K562 (cell line): ENCODE data around the gene NOS1. TPM values are rescaled to one million over a fixed set of nuclear protein-coding genes. Genes with fewer than 3 reads are reported as not detected.

ENCODE experiments used
- ATAC-seq: fragments of 200-7000 bp; cut with Tn5 transposase; 3 replicates; pipeline ENCODE4 v1.9.1; 2020; ENCODE audit warnings: moderate library complexity
- BruUV-seq: library from RNA; stranded (reverse); fragments of 400-500 nt; replicated peaks from 2 replicates; lab custom pipeline; 2021; lab: Mats Ljungman, UMichigan
- CTCF ChIA-PET: fragments of 300-600 bp; formaldehyde crosslinking; extraction: SDS; loops from one replicate; lab custom pipeline; 2021; ENCODE audit warnings: low intra/inter-chr PET ratio; lab: Yijun Ruan, JAX
- POLR2A ChIA-PET: fragments of 300-600, 350-650 bp; sonication (Branson Sonifier 250); formaldehyde crosslinking; extraction: SDS; loops from one replicate; lab custom pipeline; 2021; ENCODE audit warnings: antibody characterized with exemption, inconsistent platforms; lab: Yijun Ruan, JAX
- DNase-seq, 4 experiments: peaks; one replicate each; pipeline versions ENCODE4 v3.0.0 to v3.0.0-alpha.2; 2011 to 2018; ENCODE audit warnings: low spot score in 3 of 4, mixed read lengths in 3 of 4; ENCODE audit errors: extremely low read depth in 1 of 4
- FAIRE-seq: peaks from 2 replicates; lab custom pipeline; 2011; peaks lifted over from hg19 to GRCh38; lab: Jason Lieb, UNC
- H2AFZ ChIP-seq: 2 replicates; pipeline ENCODE4 v1.6.0; 2011; ENCODE audit warnings: low read depth, low read length, control low read depth, inconsistent platforms
- H3K27ac ChIP-seq: fragments of 200-600 bp; 3 replicates; pipeline ENCODE4 v1.8.0; 2011; ENCODE audit warnings: low read depth, mild to moderate bottlenecking, control low read depth, inconsistent platforms, low read length, moderate library complexity, mixed read lengths; ENCODE audit errors: extremely low read depth
- H3K27me3 ChIP-seq, 2 experiments: fragments of 300-600 bp in 1 of 2; 2 replicates in 1 of 2; 3 replicates in 1 of 2; pipeline versions ENCODE4 v1.6.0 to v1.8.0; 2011; ENCODE audit warnings: inconsistent platforms in 2 of 2, low read length in 2 of 2, mild to moderate bottlenecking in 1 of 2, mixed read lengths in 1 of 2, moderate library complexity in 1 of 2; ENCODE audit not compliant: control insufficient read depth in 2 of 2, insufficient read depth in 2 of 2
- H3K36me3 ChIP-seq: fragments of 300-600 bp; 3 replicates; pipeline ENCODE4 v1.8.0; 2011; ENCODE audit warnings: mild to moderate bottlenecking, low read length, inconsistent platforms; ENCODE audit not compliant: control insufficient read depth, insufficient read depth
- H3K4me1 ChIP-seq, 2 experiments: fragments of 200-600 bp in 1 of 2; replicated peaks in 1 of 2; 2 replicates in 1 of 2; 3 replicates in 1 of 2; pipeline versions ENCODE4 v1.5.1 to v1.8.0; 2011; ENCODE audit warnings: inconsistent platforms in 2 of 2, low read length in 2 of 2, mild to moderate bottlenecking in 1 of 2, mixed read lengths in 1 of 2, moderate library complexity in 1 of 2; ENCODE audit not compliant: control insufficient read depth in 2 of 2, insufficient read depth in 2 of 2
- H3K4me2 ChIP-seq: 2 replicates; pipeline ENCODE4 v1.6.1; 2011; ENCODE audit warnings: low read length, control low read depth, inconsistent platforms, mixed read lengths; ENCODE audit not compliant: insufficient read depth
- H3K4me3 ChIP-seq: fragments of 200-600 bp; sonication (generic), shearing (Covaris generic); 2 replicates; pipeline ENCODE4 v1.5.1; 2016; ENCODE audit warnings: control low read depth, inconsistent platforms
- H3K79me2 ChIP-seq: fragments of 200-600 bp; 3 replicates; pipeline ENCODE4 v1.8.0; 2011; ENCODE audit warnings: low read length, inconsistent platforms; ENCODE audit not compliant: control insufficient read depth, insufficient read depth
- H3K9ac ChIP-seq, 2 experiments: 2 replicates each; pipeline versions ENCODE4 v1.6.0 to v1.6.1; 2011; ENCODE audit warnings: low read depth in 2 of 2, low read length in 2 of 2, control low read depth in 1 of 2, inconsistent platforms in 1 of 2, mild to moderate bottlenecking in 1 of 2, mixed read lengths in 1 of 2; ENCODE audit not compliant: insufficient read depth in 1 of 2
- H3K9me1 ChIP-seq: one replicate; pipeline ENCODE4 v1.6.0; 2011; ENCODE audit warnings: inconsistent platforms, mild to moderate bottlenecking, low read length, moderate library complexity; ENCODE audit not compliant: control insufficient read depth, insufficient read depth
- H3K9me3 ChIP-seq: replicated peaks from 2 replicates; pipeline ENCODE4 v1.5.1; 2011; ENCODE audit warnings: low read depth, low read length, inconsistent platforms; ENCODE audit not compliant: control insufficient read depth, insufficient read depth
- H4K20me1 ChIP-seq: replicated peaks from 2 replicates; pipeline ENCODE4 v1.6.1; 2011; ENCODE audit warnings: low read length, inconsistent platforms, mixed read lengths; ENCODE audit not compliant: control insufficient read depth, insufficient read depth
- CXXC5 ChIP-seq: fragments of 250-450 bp; sonication (Bioruptor Pico); IDR thresholded peaks from 2 replicates; pipeline ENCODE4 v1.8.0; 2022; ENCODE audit warnings: inconsistent platforms, mild to moderate bottlenecking, moderate library complexity
- MBD2 ChIP-seq: sonication (generic); IDR thresholded peaks from 2 replicates; pipeline ENCODE4 v1.6.1; 2016; ENCODE audit warnings: low read depth, borderline replicate concordance
- NR2F6 ChIP-seq: fragments of 450-650 bp; formaldehyde crosslinking; IDR thresholded peaks from 2 replicates; pipeline ENCODE4 v1.4.0; 2020; ENCODE audit warnings: mild to moderate bottlenecking
- PHB ChIP-seq: fragments of 250-450 bp; sonication (Bioruptor Pico); IDR thresholded peaks from 2 replicates; pipeline ENCODE4 v1.5.0; 2021
- POLR3G ChIP-seq: IDR thresholded peaks from 2 replicates; pipeline ENCODE4 v1.6.1; 2011; ENCODE audit not compliant: insufficient read length, insufficient replicate concordance; ENCODE audit errors: extremely low read depth
- RBM34 ChIP-seq: fragments of 200-400 bp; formaldehyde crosslinking; IDR thresholded peaks from 2 replicates; pipeline ENCODE4 v1.6.1; 2018; ENCODE audit warnings: low read length, borderline replicate concordance; ENCODE audit not compliant: insufficient read depth
- SAP30 ChIP-seq: fragments of 200-600 bp; sonication (generic); IDR thresholded peaks from 2 replicates; pipeline ENCODE4 v1.6.1; 2012; ENCODE audit warnings: borderline replicate concordance, low read depth, mild to moderate bottlenecking, moderate library complexity, low read length, control low read depth, inconsistent platforms; ENCODE audit not compliant: insufficient read depth, poor library complexity, severe bottlenecking
- SMAD2 ChIP-seq: fragments of 150-350 bp; IDR thresholded peaks from 2 replicates; pipeline ENCODE4 v1.6.1; 2014; ENCODE audit warnings: low read depth, mild to moderate bottlenecking, low read length
- SPI1 ChIP-seq: IDR thresholded peaks from 2 replicates; pipeline ENCODE4 v1.6.1; 2011; ENCODE audit warnings: low read depth, low read length, control low read depth, borderline replicate concordance
- WGBS: fragments of 100-300 bp; shearing (Covaris generic); methylation state at CpG from one replicate; pipeline ENCODE4 v1.1.6; 2016; ENCODE audit warnings: low coverage, mixed read lengths; ENCODE audit not compliant: insufficient coverage; ENCODE audit errors: missing lambda C conversion rate; 5-methylcytosine and 5-hydroxymethylcytosine counted together
- in situ Hi-C: fragments of 300-500 bp; cut with MboI; formaldehyde crosslinking; loops from 4 replicates; pipeline ENCODE4 v1.15.0; 2018; ENCODE audit warnings: inconsistent platforms, mixed read lengths
- intact Hi-C: fragments of 100-400 bp; cut with micrococcal nuclease; formaldehyde crosslinking; loops from 2 replicates; pipeline ENCODE4 v1.14.2; 2022
- polyA plus RNA-seq, 8 experiments: library from polyadenylated mRNA; depleted of rRNA in 4 of 8; stranded (reverse) in 5 of 8; unstranded in 3 of 8; fragments of >200 nt; fragmentation: Nextera tagmentation in 2 of 8; fragmentation: Illumina TruSeq in 1 of 8; extraction: Ambion mirVana in 2 of 8; extraction: Trizol in 1 of 8; gene quantifications; 2 replicates each; pipeline versions ENCODE4 v1.2.1 to v1.2.3, GENCODE V29; 2011 to 2014; ENCODE audit warnings: inconsistent platforms in 1 of 8, missing spikeins in 1 of 8
- total RNA-seq, 7 experiments: library from RNA; depleted of rRNA in 6 of 7; stranded (reverse); fragments of >200 nt in 6 of 7; fragmentation: Illumina TruSeq in 2 of 7; extraction: Trizol in 2 of 7; gene quantifications; 2 replicates each; pipeline versions ENCODE4 v1.2.1 to v1.2.3, GENCODE V29; 2011 to 2021; ENCODE audit warnings: low replicate concordance in 1 of 7
- TF ChIP-seq, protein P1 (sequence below): fragments of 450-650 bp; formaldehyde crosslinking; IDR thresholded peaks from 2 replicates; pipeline ENCODE4 v1.4.0; 2022; ENCODE audit warnings: missing genetic modification characterization
- TF ChIP-seq, protein P2 (sequence below), 3 experiments: IDR thresholded peaks in 2 of 3; conservative IDR thresholded peaks in 1 of 3; 2 replicates each; pipeline ENCODE4 v1.5.1; 2011 to 2012; ENCODE audit warnings: low read length in 3 of 3, mild to moderate bottlenecking in 3 of 3, control low read depth in 2 of 3, improper control_type of control experiment in 1 of 3, inconsistent platforms in 1 of 3, low read depth in 1 of 3, mixed read lengths in 1 of 3, moderate library complexity in 1 of 3; ENCODE audit not compliant: insufficient read depth in 2 of 3
- TF ChIP-seq, protein P3 (sequence below): fragments of 450-650 bp; formaldehyde crosslinking; IDR thresholded peaks from 2 replicates; pipeline ENCODE4 v1.4.0; 2022; ENCODE audit warnings: mild to moderate bottlenecking, moderate library complexity

The NOS1 gene
- total and polyA plus RNA-seq, 9 of the 15 experiments (the other 6 are each of a cell fraction or from before 2014, with no cell fraction given) = not detected

DNA sequence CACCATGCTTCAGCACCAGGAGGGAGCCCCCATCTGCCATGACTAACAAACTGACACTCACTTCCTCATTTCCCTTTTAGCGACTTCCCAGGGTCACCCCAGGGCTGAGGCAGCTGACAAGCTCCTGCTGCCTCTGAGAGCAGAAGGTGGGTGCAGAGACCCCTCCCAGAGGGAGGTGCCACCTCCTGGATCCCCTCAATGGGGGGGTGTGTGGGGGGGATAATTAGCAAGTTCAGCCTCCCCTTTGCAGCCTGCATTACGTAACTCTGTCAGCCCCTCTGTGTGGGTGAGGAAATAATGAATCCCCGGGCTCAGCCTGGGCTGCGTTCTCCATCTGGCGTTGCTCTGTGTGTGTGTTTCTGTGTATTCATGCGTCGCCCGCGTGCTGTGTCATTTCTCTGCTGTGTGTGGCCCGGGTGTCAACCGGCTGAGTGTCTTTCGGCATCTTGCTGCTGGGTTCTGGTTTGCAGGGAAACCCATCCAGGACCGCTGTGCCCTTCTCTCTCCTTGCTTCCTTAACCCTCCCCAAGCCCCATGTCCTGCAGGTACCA, 28.0 kb downstream of the NOS1 start:
- Histone ChIP-seq H3K9me3 (no peaks in the 10 kb centered on the region), H3K4me1 (no peaks in the 10 kb centered on the region), H3K9me1 (no peaks in the 10 kb centered on the region), H3K79me2 (no peaks in the 10 kb centered on the region), H3K4me2 (no peak overlapping the region), H3K9ac (no peak overlapping the region), H3K27me3 (peaks cover 19 to 53% of the 10 kb centered on the region in 2 experiments), H3K36me3 (no peaks in the 10 kb centered on the region), H3K4me3 (no peak overlapping the region), H3K27ac (no peak overlapping the region), H4K20me1 (no peaks in the 10 kb centered on the region), H2AFZ (no peak overlapping the region)
- DNase-seq (no peak), FAIRE-seq (no peak), ATAC-seq (no peak; the same call in 2 of the 3 replicates)
- ChIA-PET POLR2A (no interaction called here), CTCF (no interaction called here)
- 0% methylated on average over 13 of the region's 13 CpGs for WGBS
- BruUV-seq = no TSS peak
- TF ChIP-seq RBM34 (no peak), SPI1 (peak; percentile 93), MBD2 (no peak)
- TF ChIP-seq, protein P1, sequence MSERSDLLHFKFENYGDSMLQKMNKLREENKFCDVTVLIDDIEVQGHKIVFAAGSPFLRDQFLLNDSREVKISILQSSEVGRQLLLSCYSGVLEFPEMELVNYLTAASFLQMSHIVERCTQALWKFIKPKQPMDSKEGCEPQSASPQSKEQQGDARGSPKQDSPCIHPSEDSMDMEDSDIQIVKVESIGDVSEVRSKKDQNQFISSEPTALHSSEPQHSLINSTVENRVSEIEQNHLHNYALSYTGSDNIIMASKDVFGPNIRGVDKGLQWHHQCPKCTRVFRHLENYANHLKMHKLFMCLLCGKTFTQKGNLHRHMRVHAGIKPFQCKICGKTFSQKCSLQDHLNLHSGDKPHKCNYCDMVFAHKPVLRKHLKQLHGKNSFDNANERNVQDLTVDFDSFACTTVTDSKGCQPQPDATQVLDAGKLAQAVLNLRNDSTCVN = no peak
- intact Hi-C loops (no loop called here), in situ Hi-C loops (no loop called here)

DNA sequence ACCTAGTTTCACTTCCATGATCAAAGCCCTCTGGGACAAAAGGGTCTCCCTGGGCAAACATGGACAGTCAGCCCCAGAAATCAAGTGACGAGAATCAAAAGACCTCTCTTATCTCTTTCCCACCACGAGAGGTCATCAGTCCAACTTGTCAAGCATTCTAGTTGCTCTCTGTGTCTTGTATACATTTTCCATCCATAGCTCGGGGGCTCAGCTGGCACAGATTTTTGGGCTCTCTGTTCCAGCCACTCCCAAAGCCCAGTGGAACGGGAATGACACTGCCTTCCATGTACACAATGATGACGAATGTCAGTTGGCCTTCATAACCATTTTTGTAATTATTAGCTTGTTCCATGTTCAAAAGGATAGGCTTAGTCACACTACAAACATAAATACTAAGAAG, 29.7 kb downstream of the NOS1 start:
- no peak overlapping the region for H3K9ac ChIP-seq
- no TSS peak for BruUV-seq
- DNase-seq (peak in 1 of 4 experiments; percentile 9), ATAC-seq (no peak), FAIRE-seq (no peak)
- H3K4me2 ChIP-seq = no peak overlapping the region
- H3K4me3 ChIP-seq = no peak overlapping the region
- H4K20me1 ChIP-seq = no peaks in the 10 kb centered on the region
- 1% methylated on average over 5 of the region's 5 CpGs for WGBS
- H3K79me2 ChIP-seq = no peaks in the 10 kb centered on the region
- ChIA-PET POLR2A (no interaction called here), CTCF (no interaction called here)
- no peaks in the 10 kb centered on the region for H3K9me3 ChIP-seq
- no peaks in the 10 kb centered on the region for H3K4me1 ChIP-seq
- H3K27ac ChIP-seq = no peak overlapping the region
- in situ Hi-C loops (no loop called here), intact Hi-C loops (no loop called here)
- no peaks in the 10 kb centered on the region for H3K9me1 ChIP-seq
- no peak overlapping the region for H2AFZ ChIP-seq
- H3K36me3 ChIP-seq = no peaks in the 10 kb centered on the region
- H3K27me3 ChIP-seq = peaks cover 19 to 55% of the 10 kb centered on the region in 2 experiments
- TF ChIP-seq SAP30 (no peak), CXXC5 (CRISPR knock-in tag) (no peak), POLR3G (no peak), PHB (CRISPR knock-in tag) (no peak), SMAD2 (no peak), NR2F6 (CRISPR knock-in tag) (no peak)
- TF ChIP-seq, protein P2, sequence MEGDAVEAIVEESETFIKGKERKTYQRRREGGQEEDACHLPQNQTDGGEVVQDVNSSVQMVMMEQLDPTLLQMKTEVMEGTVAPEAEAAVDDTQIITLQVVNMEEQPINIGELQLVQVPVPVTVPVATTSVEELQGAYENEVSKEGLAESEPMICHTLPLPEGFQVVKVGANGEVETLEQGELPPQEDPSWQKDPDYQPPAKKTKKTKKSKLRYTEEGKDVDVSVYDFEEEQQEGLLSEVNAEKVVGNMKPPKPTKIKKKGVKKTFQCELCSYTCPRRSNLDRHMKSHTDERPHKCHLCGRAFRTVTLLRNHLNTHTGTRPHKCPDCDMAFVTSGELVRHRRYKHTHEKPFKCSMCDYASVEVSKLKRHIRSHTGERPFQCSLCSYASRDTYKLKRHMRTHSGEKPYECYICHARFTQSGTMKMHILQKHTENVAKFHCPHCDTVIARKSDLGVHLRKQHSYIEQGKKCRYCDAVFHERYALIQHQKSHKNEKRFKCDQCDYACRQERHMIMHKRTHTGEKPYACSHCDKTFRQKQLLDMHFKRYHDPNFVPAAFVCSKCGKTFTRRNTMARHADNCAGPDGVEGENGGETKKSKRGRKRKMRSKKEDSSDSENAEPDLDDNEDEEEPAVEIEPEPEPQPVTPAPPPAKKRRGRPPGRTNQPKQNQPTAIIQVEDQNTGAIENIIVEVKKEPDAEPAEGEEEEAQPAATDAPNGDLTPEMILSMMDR (IDR thresholded peaks at IDR 0.05 in 2 of 3, conservative IDR thresholded peaks at IDR 0.05 in 1 of 3; ENCODE audit: insufficient read depth in 2 of 3, low read depth in 1 of 3, low read length in 3 of 3) = peak in 1 of 3 experiments; percentile 13; a peak in 1 of 6 replicates
- TF ChIP-seq, protein P3, sequence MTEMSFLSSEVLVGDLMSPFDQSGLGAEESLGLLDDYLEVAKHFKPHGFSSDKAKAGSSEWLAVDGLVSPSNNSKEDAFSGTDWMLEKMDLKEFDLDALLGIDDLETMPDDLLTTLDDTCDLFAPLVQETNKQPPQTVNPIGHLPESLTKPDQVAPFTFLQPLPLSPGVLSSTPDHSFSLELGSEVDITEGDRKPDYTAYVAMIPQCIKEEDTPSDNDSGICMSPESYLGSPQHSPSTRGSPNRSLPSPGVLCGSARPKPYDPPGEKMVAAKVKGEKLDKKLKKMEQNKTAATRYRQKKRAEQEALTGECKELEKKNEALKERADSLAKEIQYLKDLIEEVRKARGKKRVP (CRISPR knock-in tag) = no peak
